Psoas muscle (tissue), 8 donors: ENCODE measurements around the gene ERBB3. TPM values are rescaled to one million over a fixed set of nuclear protein-coding genes. Genes with fewer than 3 reads are reported as not detected.
"Not testable (repeated sequence)": the region's sequence is repeated elsewhere in the genome, so short reads cannot be mapped to it uniquely, and the experiment has no call there.

Experiments used
- ATAC-seq, 4 donors: fragments of 200-7000 bp; cut with Tn5 transposase; one replicate each; pipeline ENCODE4 v1.9.1; 2020; ENCODE audit warnings: moderate library complexity in 3 of 4, mild to moderate bottlenecking in 2 of 4
- DNase-seq, 2 donors: peaks; one replicate each; pipeline ENCODE4 v3.0.0-alpha.2; 2020
- H3K27ac ChIP-seq: fragments of 200-600 bp; one replicate; pipeline ENCODE4 v1.8.0; 2022
- H3K27me3 ChIP-seq, 3 donors: fragments of 200-600 bp in 1 of 3; one replicate each; pipeline versions ENCODE4 v1.6.1 to v1.8.0; 2013 to 2022; ENCODE audit warnings: low read length in 2 of 3, mild to moderate bottlenecking in 2 of 3, moderate library complexity in 1 of 3; ENCODE audit not compliant: insufficient read depth in 3 of 3
- H3K36me3 ChIP-seq, 2 donors: fragments of 200-600 bp in 1 of 2; one replicate each; pipeline versions ENCODE4 v1.6.1 to v1.8.0; 2013 to 2022; ENCODE audit warnings: low read depth in 1 of 2, mild to moderate bottlenecking in 1 of 2, moderate library complexity in 1 of 2; ENCODE audit not compliant: insufficient read depth in 1 of 2
- H3K4me1 ChIP-seq: fragments of 200-600 bp; one replicate; pipeline ENCODE4 v1.8.0; 2022
- H3K4me3 ChIP-seq: fragments of 200-600 bp; one replicate; pipeline ENCODE4 v1.8.0; 2022; ENCODE audit warnings: mild to moderate bottlenecking
- H3K9me3 ChIP-seq: fragments of 200-600 bp; one replicate; pipeline ENCODE4 v1.8.0; 2022
- CTCF ChIP-seq: fragments of 200-600 bp; IDR thresholded peaks from one replicate; pipeline ENCODE4 v1.8.0; 2022; ENCODE audit warnings: antibody characterized with exemption
- WGBS, 3 donors: extraction: QIAGEN DNeasy Blood & Tissue Kit; methylation state at CpG; one replicate each; pipeline versions ENCODE4 v1.1.6 to v1.1.7; 2013; 5-methylcytosine and 5-hydroxymethylcytosine counted together
- intact Hi-C, 2 donors: fragments of 100-400 bp; cut with DNase I; formaldehyde crosslinking; loops; one replicate each; pipeline versions ENCODE4 v1.11.0 to v1.14.2; 2022
- polyA plus RNA-seq, 3 donors: library from polyadenylated mRNA; stranded (reverse); fragments of 200-250 nt; gene quantifications; one replicate each; pipeline ENCODE4 v1.2.3, GENCODE V29; 2013
- total RNA-seq, 4 donors: library from RNA; stranded (reverse); fragmentation: NEBNext Ultra II Directional in 2 of 4; extraction: Animal tissue kit (Norgen Biotek cat#: 25700) in 2 of 4; gene quantifications; one replicate each; pipeline versions ENCODE4 v1.2.1 to v1.2.4, GENCODE V29; 2021 to 2023
- donor health status: healthy with polysubstance abuse.
- donor health status: DM: no; HTN: no; CAD: no; lungs with moderate emphysema.
- donor health status: Bipolar disorder and iron deficiency.
- donor health status: healthy.
- donor health status: DM: yes; HTN: yes; CAD: no.
- donor health status: DM: no; HTN: no; CAD: no.
- donor health status: DM: no; HTN: no; CAD: no.
- donor health status: DM: yes; HTN: yes; CAD: no.

ERBB3 gene
- total and polyA plus RNA-seq, 7 donors, result 0.13 to 3.9 (median 0.71) TPM

DNA sequence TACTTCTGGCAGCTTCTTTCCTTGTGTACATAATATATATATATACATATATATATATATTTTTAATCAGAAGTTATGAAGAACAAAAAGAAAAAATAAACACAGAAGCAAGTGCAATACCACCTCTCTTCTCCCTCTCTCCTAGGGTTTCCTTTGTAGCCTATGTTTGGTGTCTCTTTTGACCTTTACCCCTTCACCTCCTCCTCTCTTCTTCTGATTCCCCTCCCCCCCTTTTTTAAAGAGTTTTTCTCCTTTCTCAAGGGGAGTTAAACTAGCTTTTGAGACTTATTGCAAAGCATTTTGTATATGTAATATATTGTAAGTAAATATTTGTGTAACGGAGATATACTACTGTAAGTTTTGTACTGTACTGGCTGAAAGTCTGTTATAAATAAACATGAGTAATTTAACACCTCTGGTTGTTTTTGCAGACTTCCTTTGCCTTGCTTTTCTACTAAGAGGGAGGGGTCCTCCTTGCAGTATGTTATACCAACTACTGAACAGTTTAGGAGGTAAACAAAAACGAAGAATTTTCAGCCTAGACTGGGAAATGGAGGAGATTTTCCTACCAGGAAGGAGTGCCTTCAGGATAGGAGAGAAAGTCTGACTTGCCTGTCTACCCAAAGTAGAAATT, 41.8 kb upstream of the ERBB3 start:
- Histone ChIP-seq H3K27me3 (no peaks in the 10 kb centered on the region), H3K9me3 (no peaks in the 10 kb centered on the region), H3K4me3 (no peak overlapping the region), H3K27ac (no peak overlapping the region), H3K4me1 (peaks cover 10% of the 10 kb centered on the region), H3K36me3 (peaks cover 2 to 44% of the 10 kb centered on the region in 2 donors)
- intact Hi-C loops, result loop anchor here in 1 of 2 donors (5.0 kb wide), 1 partner anchor 41 kb away; the partner anchor contains the start of gene SUOX
- ATAC-seq (no peak), DNase-seq (no peak)
- 38 to 52% (median 46%) methylated on average over 2 of the region's 2 CpGs for WGBS, 3 donors
- no peak for TF ChIP-seq CTCF

GRCh38 chr12:56040151-56040550, 39.8 kb upstream of the ERBB3 start:
- no peaks in the 10 kb centered on the region for H3K27me3 ChIP-seq
- no peak for DNase-seq
- H3K27ac ChIP-seq, result no peak overlapping the region
- H3K9me3 ChIP-seq, result no peaks in the 10 kb centered on the region
- no peak for TF ChIP-seq CTCF
- H3K4me1 ChIP-seq, result peaks cover 17% of the 10 kb centered on the region
- WGBS, 3 donors, result 89 to 100% (median 91%) methylated on average over 1 of the region's 1 CpG
- H3K4me3 ChIP-seq, result no peak overlapping the region
- intact Hi-C loops, result loop anchor here in 1 of 2 donors (2.0 kb wide), 1 partner anchor 43 kb away; the partner anchor contains the start of gene SUOX
- ATAC-seq, result no peak
- peaks cover 5 to 46% of the 10 kb centered on the region in 2 donors for H3K36me3 ChIP-seq

DNA sequence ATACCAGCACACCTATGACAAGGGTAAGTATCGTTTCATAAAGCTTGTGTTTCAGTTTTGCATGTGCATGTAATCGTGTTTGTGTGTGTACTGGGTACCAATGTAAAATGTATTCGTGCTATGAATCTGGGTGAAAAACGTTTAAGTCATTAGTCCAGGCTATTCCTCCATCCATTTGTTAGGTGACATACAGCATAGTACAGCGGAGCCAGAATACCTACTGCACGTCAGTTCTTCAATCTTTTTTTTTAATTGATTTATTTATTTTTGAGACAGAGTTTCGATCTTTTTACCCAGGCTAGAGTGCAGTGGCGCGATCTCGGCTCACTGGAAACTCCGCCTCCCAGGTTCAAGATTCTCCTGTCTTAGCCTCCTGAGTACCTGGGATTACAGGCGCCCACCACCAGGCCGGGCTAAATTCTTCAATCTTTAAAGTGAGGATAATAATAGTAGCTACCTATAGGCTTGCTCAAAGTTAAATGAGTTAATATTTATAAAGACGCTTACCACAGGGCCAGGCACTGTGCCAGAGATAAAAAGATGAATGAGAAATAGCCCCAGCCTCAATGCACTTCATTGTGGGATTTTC, 38.9 kb upstream of the ERBB3 start:
- Histone ChIP-seq H3K27me3 (no peaks in the 10 kb centered on the region), H3K4me1 (peaks cover 17% of the 10 kb centered on the region), H3K36me3 (peaks cover 7 to 45% of the 10 kb centered on the region in 2 donors), H3K4me3 (peak overlapping the region; percentile 93), H3K9me3 (no peaks in the 10 kb centered on the region), H3K27ac (peak overlapping the region; percentile 99)
- no peak for TF ChIP-seq CTCF
- DNase-seq, result no peak
- WGBS, 3 donors, result 64 to 66% (median 64%) methylated on average over 14 of the region's 14 CpGs
- no peak for ATAC-seq
- intact Hi-C loops, result loop anchor here in 1 of 2 donors (2.0 kb wide), 1 partner anchor 44 kb away; the partner anchor contains the start of gene SUOX

- ATAC-seq, result peak; percentile 94 to 96 (median 96)
- peak within 1 kb of the TSS; percentile 99 for H3K27ac ChIP-seq
- peak; percentile 96 to 99 for DNase-seq
- intact Hi-C loops, result loop anchor here in 1 of 2 donors (2.0 kb wide), 1 partner anchor 45 kb away; the partner anchor contains the start of gene SUOX
- 0% methylated on average over 47 to 50 of the region's 50 CpGs for WGBS, 3 donors
- peaks cover 7 to 38% of the 10 kb centered on the region in 2 donors for H3K36me3 ChIP-seq
- no peaks in the 10 kb centered on the region for H3K9me3 ChIP-seq
- peaks cover 17% of the 10 kb centered on the region for H3K4me1 ChIP-seq
- peak within 1 kb of the TSS; percentile 93 for H3K4me3 ChIP-seq
- H3K27me3 ChIP-seq, result no peaks in the 10 kb centered on the region
- peak; percentile 43 for TF ChIP-seq CTCF
Observed at GRCh38 chr12:56041552-56042429, 38.2 kb upstream of the ERBB3 start, which contains the start of gene RPS26. Gene RPS26, plus strand, starts transcription at chr12:56041918. Its CDS starts 249 bp downstream, at chr12:56042167.

- intact Hi-C loops, H3K9me3 ChIP-seq, DNase-seq, H3K27me3 ChIP-seq: not testable (repeated sequence)
- H3K4me1 ChIP-seq, result peaks cover 17% of the 10 kb centered on the region
- H3K27ac ChIP-seq, result peak overlapping the region; percentile 99
- 0 to 5% (median 1%) methylated on average over 17 to 20 of the region's 20 CpGs for WGBS, 3 donors
- peak overlapping the region; percentile 93 for H3K4me3 ChIP-seq
- ATAC-seq, result peak in 1 of 4 donors; percentile 37
- peaks cover 7 to 35% of the 10 kb centered on the region in 2 donors for H3K36me3 ChIP-seq
Observed at GRCh38 chr12:56042430-56042813, 37.5 kb upstream of the ERBB3 start.
